GM19324 (cell line): ENCODE data around the gene PIEZO1.

Experiments
- ATAC-seq: cut with Tn5 transposase; IDR thresholded peaks from one replicate; pipeline ENCODE4 v1.9.1; 2021; ENCODE audit warnings: mild to moderate bottlenecking, moderate library complexity; ENCODE audit not compliant: unreplicated experiment, low FRiP score

The PIEZO1 gene

GRCh38 chr16:88695753-88696152, 89.3 kb downstream of the PIEZO1 start:
- no peak for ATAC-seq

DNA sequence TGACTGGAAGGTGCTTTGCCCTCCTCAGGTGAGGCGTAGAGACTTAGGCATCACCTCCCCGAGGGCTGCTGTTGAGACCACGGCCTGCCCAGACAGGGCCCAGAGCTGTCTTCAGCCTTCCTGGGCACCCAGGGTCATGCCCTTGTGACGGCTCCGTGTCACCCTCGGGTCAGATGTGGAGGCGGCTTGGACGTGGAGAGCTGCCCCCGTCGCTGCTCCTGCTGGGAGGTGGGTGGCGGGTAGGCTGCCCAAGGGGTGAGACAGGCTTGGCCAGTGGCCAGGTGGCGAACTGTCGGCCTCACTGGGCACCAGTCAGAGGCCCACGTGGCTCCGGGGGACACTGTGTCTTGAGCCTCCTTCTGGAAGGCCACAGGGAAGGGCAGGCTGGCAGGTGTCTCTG, 89.8 kb downstream of the PIEZO1 start:
- no peak for ATAC-seq

GRCh38 chr16:88694221-88695087, 90.6 kb downstream of the PIEZO1 start:
- ATAC-seq, result no peak

DNA sequence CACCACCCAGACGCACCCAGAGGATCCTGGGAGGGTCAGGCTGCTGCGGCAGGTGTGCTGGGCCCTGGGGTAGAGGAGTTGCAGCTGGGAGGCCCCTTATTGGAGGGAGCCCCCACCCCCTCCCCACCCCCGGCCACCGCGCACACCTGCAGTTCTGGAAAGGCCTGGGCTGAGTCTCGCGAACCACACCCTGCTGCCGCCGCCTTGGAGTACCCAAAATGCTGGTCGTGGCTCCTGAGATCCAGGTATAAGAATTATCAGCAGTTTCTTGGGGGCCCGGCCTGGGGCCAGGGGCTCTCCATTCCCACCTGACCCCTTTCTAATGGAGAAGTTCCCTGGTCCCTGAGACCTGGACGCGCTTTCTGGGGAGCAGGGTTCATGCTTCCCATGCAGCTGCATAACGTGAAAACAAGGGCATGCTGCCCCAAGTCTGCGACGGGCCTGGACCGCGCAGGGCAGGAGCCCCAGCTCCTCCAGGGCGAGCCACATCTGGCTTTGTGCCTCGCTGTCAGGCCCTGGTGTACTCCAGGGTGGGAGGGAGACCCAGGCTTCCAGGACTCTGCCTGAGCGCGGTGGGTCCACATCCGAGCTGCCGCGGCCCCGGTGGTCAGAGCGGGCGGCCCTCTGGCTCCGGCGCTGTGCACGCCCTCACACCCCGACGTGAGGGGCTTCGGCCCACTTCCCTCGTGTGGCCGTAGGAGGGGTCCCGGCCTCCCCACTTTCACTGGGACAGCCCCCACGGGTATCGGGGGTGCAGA, 91.4 kb downstream of the PIEZO1 start:
- no peak for ATAC-seq

DNA sequence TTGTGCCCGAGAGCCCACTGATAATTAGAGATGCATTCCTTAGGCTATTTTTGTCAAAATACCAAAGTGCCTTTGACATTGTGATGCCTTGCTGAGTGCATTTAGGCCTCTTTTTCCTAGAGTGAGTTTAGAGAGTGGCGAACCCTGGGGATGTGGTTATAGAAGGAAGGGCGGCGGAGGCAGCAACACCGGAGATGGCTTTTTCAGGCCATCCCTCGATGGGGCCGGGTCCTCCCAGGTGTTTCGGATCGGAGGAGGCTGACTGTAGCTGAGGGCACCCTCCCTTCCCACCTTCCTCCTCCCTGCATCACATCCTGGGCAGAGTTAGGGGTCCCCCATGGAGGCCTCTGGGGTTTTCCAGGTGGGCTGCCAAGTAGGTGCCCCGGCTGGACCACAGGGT, 92.2 kb downstream of the PIEZO1 start:
- ATAC-seq, result no peak

GRCh38 chr16:88691924-88692560, 93.0 kb downstream of the PIEZO1 start:
- no peak for ATAC-seq

GRCh38 chr16:88691129-88691813, 93.7 kb downstream of the PIEZO1 start:
- no peak for ATAC-seq

GRCh38 chr16:88690341-88691128, 94.5 kb downstream of the PIEZO1 start:
- ATAC-seq, result no peak

DNA sequence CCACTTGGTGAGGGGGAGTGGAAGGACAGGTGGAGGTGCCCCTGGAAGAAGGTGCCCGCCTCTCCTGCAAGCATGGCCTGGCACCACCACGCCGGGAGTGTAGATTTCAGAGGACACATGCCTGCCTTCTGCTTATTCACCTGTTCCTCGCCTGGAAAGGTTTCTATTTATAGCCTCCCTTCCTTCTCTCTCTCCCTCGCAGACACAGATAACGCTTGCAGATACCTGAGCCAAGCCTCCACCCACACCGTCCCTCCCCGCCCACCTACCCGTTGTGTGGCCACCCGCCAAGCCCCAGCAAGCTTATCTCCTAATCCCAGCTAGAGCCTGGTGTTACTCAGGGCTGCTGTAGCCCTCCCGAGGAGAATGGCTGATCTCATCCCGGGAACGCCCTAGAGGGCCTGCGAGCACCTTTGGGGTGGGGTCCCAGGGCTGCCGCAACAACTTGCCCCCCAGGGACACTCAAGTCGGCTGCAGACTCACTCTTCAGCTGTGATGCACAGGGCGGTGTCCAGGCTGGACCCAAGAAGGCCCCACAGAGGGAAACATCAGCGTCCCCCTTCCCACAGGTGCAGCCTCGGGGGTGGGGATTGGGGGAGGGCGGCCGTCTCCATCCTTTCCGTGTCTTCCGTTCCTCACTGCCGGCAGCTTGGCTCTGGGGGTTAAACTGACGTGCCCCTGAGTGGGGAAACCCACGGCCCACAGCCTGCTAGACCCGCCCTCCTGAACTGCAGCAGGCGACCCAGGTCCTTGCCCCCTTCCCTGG, 96.8 kb downstream of the PIEZO1 start:
- no peak for ATAC-seq

DNA sequence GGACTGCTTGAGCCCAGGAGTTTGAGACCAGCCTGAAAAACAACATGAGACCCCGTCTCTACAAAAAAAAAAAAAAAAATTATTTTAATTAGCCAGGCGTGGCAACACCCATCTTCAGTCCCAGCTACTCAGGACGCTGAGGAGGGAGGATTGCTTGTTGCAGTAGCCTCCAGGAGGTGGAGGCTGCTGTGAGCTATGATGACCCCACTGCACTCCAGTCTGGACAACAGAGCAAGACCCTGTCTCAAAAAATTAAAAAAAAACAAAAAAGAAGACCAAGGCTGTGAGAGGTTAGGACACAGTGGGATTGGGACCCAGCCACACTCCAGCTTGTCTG, 97.4 kb downstream of the PIEZO1 start:
- ATAC-seq, result no peak

DNA sequence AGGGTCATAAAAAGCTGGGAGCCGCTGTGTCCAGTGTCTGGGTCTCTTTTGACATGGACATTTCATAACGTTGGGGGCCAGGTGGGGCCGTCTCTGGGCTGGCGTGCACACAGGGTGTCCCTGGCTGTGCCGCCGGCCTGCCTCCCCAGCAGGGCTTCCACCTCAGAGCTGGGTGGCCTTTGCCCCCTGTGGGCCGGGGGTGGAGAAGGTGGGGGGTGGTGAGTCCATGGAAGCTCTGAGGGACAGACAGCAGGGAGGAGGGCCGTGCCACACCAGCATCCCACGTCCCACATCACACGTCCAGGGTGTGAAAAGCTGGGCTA, 97.8 kb downstream of the PIEZO1 start:
- no peak for ATAC-seq

GRCh38 chr16:88686439-88687253, 98.4 kb downstream of the PIEZO1 start, which contains the start of gene SNAI3:
Gene SNAI3 (minus strand): TSS chr16:88686507. CDS start chr16:88686406, 101 bp downstream.
- ATAC-seq, result peak; percentile 73

GRCh38 chr16:88686062-88686438, 99.0 kb downstream of the PIEZO1 start:
- peak; percentile 14 for ATAC-seq

GRCh38 chr16:88685156-88686061, 99.6 kb downstream of the PIEZO1 start:
- ATAC-seq, result no peak

DNA sequence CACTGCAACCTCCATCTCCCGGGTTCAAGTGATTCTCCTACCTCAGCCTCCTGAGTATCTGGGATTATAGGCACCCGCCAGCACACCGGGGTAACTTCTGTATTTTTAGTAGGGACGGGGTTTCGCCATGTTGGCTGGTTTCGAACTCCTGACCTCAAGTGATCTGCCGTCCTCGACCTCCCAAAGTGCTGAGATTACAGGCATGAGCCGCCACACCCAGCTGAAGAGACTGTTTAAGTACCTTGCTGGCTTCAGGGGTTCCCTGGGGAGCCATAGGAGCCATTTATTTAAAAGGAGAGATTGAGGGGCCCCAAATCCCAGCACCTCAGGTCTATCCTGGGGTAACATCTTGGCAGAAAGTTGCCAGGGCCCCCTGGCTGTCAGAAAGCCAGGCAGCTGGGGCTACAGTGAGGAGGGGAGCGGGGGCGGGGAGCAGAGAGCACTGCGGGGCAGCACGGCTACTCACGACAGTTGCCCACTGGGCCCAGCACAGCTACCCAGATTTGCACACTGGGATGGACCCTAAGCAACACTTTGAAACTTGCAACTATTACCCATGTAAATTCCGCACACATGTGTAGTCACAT, 100.4 kb downstream of the PIEZO1 start:
- no peak for ATAC-seq

GRCh38 chr16:88681709-88682451, 103.1 kb downstream of the PIEZO1 start:
- ATAC-seq, result peak; percentile 43
